HUDEP-2 (cell line): ENCODE results near the gene TMEM219.
A peak's percentile ranks its signal among the peaks of the same experiment; 100 is the strongest.

Source experiments
- DNase-seq, 76 experiments: peaks; one replicate each; lab custom pipeline; 2025; ENCODE audit not compliant: unreplicated experiment in 76 of 76; lab: John Stamatoyannopoulos, UW

The TMEM219 gene

GRCh38 chr16:29978564-29979270, 16.8 kb downstream of the TMEM219 start:
- DNase-seq = no peak

- DNase-seq = no peak
Observed at GRCh38 chr16:29982560-29983419, 20.9 kb downstream of the TMEM219 start.

- DNase-seq = no peak
Observed at GRCh38 chr16:29983420-29984136, 21.7 kb downstream of the TMEM219 start.

GRCh38 chr16:29984137-29984763, 22.4 kb downstream of the TMEM219 start:
- DNase-seq = no peak

DNA sequence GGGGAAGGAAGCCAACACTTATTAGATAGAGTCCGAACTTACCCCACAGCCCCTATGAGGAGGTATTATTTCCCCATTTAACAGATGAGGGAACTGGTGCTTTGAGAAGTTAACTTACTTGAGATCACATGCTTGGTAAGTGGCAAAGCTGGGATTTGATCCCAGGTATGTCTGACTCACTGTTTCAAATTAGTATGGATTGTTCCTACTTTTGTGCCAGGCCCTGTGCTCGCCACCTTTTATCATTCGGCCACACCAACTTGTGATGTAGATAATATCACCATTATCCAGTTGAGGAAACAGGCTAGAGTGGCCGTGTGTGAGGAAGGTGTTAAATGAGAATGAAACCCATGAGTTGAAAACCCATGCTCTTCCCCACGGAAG, 22.9 kb downstream of the TMEM219 start:
- DNase-seq = no peak

DNA sequence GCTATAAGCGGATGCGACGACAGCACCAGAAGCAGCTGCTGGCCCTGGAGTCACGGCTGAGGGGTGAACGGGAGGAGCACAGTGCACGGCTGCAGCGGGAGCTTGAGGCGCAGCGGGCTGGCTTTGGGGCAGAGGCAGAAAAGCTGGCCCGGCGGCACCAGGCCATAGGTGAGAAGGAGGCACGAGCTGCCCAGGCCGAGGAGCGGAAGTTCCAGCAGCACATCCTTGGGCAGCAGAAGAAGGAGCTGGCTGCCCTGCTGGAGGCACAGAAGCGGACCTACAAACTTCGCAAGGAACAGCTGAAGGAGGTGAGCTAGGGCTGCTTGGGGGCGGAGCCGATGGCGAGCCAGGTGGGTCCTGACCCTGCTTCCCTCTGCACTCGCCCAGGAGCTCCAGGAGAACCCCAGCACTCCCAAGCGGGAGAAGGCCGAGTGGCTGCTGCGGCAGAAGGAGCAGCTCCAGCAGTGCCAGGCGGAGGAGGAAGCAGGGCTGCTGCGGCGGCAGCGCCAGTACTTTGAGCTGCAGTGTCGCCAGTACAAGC, 23.5 kb downstream of the TMEM219 start:
- DNase-seq = no peak

DNA sequence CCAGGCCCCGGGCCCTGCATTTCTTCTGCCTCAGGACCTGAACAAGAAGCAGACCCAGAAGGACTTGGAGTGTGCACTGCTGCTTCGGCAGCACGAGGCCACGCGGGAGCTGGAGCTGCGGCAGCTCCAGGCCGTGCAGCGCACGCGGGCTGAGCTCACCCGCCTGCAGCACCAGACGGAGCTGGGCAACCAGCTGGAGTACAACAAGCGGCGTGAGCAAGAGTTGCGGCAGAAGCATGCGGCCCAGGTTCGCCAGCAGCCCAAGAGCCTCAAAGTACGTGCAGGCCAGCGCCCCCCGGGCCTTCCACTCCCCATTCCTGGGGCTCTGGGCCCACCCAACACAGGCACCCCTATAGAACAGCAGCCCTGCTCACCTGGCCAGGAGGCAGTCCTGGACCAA, 24.4 kb downstream of the TMEM219 start:
- no peak for DNase-seq

DNA sequence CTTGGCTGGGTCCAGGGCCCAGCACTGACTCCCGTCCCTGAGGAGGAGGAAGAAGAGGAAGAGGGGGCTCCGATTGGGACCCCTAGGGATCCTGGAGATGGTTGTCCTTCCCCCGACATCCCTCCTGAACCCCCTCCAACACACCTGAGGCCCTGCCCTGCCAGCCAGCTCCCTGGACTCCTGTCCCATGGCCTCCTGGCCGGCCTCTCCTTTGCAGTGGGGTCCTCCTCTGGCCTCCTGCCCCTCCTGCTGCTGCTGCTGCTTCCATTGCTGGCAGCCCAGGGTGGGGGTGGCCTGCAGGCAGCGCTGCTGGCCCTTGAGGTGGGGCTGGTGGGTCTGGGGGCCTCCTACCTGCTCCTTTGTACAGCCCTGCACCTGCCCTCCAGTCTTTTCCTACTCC, 25.1 kb downstream of the TMEM219 start:
- DNase-seq = no peak

DNA sequence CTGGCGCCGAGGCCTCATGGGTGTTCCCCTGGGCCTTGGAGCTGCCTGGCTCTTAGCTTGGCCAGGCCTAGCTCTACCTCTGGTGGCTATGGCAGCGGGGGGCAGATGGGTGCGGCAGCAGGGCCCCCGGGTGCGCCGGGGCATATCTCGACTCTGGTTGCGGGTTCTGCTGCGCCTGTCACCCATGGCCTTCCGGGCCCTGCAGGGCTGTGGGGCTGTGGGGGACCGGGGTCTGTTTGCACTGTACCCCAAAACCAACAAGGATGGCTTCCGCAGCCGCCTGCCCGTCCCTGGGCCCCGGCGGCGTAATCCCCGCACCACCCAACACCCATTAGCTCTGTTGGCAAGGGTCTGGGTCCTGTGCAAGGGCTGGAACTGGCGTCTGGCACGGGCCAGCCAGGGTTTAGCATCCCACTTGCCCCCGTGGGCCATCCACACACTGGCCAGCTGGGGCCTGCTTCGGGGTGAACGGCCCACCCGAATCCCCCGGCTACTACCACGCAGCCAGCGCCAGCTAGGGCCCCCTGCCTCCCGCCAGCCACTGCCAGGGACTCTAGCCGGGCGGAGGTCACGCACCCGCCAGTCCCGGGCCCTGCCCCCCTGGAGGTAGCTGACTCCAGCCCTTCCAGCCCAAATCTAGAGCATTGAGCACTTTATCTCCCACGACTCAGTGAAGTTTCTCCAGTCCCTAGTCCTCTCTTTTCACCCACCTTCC, 25.6 kb downstream of the TMEM219 start:
- no peak for DNase-seq

GRCh38 chr16:29988346-29989075, 26.6 kb downstream of the TMEM219 start:
- no peak for DNase-seq

GRCh38 chr16:29989111-29989858, 27.4 kb downstream of the TMEM219 start:
- no peak for DNase-seq

GRCh38 chr16:29990034-29990433, 28.2 kb downstream of the TMEM219 start:
- no peak for DNase-seq

DNA sequence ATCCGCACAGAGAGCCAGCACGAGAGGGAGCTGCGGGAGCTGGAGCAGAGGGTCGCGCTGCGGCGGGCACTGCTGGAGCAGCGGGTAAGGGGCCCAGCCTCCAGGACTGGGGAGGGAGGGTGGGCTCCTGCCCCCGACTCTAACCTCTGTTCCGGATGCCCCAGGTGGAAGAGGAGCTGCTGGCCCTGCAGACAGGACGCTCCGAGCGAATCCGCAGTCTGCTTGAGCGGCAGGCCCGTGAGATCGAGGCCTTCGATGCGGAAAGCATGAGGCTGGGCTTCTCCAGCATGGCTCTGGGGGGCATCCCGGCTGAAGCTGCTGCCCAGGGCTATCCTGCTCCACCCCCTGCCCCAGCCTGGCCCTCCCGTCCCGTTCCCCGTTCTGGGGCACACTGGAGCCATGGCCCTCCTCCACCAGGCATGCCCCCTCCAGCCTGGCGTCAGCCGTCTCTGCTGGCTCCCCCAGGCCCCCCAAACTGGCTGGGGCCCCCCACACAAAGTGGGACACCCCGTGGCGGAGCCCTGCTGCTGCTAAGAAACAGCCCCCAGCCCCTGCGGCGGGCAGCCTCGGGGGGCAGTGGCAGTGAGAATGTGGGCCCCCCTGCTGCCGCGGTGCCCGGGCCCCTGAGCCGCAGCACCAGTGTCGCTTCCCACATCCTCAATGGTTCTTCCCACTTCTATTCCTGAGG, 29.1 kb downstream of the TMEM219 start:
- no peak for DNase-seq

DNA sequence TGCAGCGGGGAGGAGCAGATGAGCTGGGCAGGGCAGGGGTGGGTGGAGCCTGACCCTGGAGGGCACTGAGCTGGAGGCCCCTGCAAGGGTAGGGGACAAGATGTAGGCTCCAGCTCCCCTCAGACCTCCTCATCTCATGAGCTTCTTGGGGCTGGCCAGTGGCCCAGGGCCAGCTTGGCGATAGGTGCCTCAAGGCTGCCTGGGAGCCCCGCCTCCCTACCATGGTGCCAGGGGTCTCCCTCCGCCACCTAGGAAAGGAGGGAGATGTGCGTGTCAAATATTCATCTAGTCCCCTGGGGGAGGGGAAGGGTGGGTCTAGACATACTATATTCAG, 29.7 kb downstream of the TMEM219 start:
- DNase-seq = no peak

DNA sequence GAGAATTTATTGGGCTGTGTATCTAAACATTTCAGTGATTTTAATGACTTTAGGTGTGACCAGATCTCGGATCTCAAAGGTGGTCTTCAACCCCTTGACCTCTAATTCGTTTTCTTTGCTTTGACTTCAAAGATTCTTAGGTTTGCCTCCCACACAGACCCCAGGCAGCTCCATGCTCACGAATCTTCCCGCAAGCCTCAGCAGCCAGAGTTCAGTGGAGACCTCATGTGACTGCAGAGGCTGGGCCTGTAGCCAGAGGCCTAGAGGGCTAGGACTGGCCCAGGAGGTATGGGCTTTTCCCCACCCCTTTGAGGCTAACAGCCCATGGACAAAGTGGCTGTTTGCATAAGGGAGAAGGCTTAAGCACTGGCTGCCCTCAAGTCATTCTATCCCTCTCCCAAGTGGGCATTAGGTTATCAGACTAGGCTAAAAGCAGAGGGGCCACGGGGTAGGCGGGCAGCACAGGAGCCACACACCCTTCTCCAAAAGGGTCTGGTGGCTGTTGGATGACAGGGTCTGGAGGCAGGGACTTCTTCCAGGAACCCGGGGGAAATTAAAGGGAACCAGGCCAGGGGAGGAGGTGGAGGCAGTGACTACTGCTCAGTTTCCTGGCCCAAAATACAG, 30.6 kb downstream of the TMEM219 start:
- DNase-seq = peak in 32 of 76 experiments; percentile 6 to 72 (median 36)

DNA sequence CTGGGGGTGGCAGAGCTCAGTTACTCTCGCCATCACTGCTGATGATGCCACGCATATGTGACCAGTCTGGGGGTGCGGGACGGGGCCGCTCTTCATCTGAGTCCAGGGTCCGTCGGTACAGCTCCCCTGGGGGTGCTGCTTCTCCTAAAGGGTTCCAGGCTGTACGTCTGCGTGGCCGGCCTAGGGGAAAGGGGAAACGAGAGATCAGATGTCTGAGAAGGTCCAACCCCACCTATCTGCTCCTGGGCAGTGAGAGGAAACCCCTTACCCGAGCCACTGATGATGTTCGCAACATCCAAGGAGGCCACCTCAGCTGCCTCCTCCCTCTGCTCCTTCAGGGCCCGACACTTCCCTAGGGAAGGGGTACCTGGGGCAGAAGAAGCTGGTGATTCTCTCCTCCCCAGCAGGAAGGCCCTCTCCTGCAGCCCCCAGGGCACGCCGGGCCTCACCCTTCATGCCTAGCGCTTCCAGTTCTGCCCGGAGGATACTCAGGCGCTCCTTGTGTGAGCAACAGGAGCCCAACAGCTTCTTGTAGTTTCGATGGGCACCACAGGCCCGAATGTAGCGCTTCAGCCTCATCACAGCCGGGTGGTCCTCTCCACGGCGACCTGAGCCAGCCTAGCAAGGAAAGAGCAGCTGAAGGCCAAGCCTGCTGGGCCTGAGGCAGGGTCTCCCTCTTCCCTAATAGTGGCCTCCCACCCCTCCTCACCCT, 31.5 kb downstream of the TMEM219 start:
- no peak for DNase-seq

- no peak for DNase-seq
Observed at GRCh38 chr16:29993903-29994599, 32.2 kb downstream of the TMEM219 start.
